Tibial nerve (tissue), 4 donors: ENCODE results near the gene TNFAIP2. TPM values are rescaled to one million over a fixed set of nuclear protein-coding genes. Genes with fewer than 3 reads are reported as not detected.

Experiments used
- DNase-seq, 2 donors: peaks; one replicate each; pipeline ENCODE4 v3.0.0-alpha.2; 2019; ENCODE audit warnings: low spot score in 2 of 2
- H3K27ac ChIP-seq, 4 donors: fragments of 200-600 bp; sonication (generic) in 3 of 4; one replicate each; pipeline ENCODE4 v1.5.1; 2017 to 2019; ENCODE audit warnings: mild to moderate bottlenecking in 1 of 4
- H3K27me3 ChIP-seq, 2 donors: fragments of 200-600 bp; sonication (generic) in 1 of 2; one replicate each; pipeline versions ENCODE4 v1.5.1 to v1.6.0; 2017 to 2019
- H3K36me3 ChIP-seq, 3 donors: fragments of 200-600 bp; sonication (generic); one replicate each; pipeline ENCODE4 v1.5.1; 2018 to 2019
- H3K4me1 ChIP-seq, 4 donors: fragments of 200-600 bp; sonication (generic) in 3 of 4; one replicate each; pipeline ENCODE4 v1.5.1; 2017 to 2019
- H3K4me3 ChIP-seq, 4 donors: fragments of 200-600 bp; sonication (generic) in 3 of 4; one replicate each; pipeline ENCODE4 v1.5.1; 2017 to 2019; ENCODE audit warnings: mild to moderate bottlenecking in 1 of 4, moderate library complexity in 1 of 4
- H3K9me3 ChIP-seq, 4 donors: fragments of 200-600 bp; sonication (generic) in 3 of 4; one replicate each; pipeline ENCODE4 v1.5.1; 2017 to 2019
- EP300 ChIP-seq, 2 donors: sonication (generic); formaldehyde crosslinking; IDR thresholded peaks; one replicate each; pipeline ENCODE4 v1.6.1; 2017; ENCODE audit warnings: antibody characterized with exemption in 2 of 2, mild to moderate bottlenecking in 1 of 2
- POLR2A ChIP-seq, 2 donors: fragments of 450-650 bp; IDR thresholded peaks; one replicate each; pipeline ENCODE4 v1.6.1; 2017; ENCODE audit warnings: antibody characterized with exemption in 2 of 2, mild to moderate bottlenecking in 2 of 2, moderate library complexity in 2 of 2
- WGBS, 2 donors: methylation state at CpG; one replicate each; pipeline ENCODE4 v1.1.5; 2018; 5-methylcytosine and 5-hydroxymethylcytosine counted together
- total RNA-seq, 4 donors: library from RNA; depleted of rRNA; stranded (reverse); fragments of >200 nt; gene quantifications; one replicate each; pipeline ENCODE4 v1.1.0, GENCODE V29; 2016
- TF ChIP-seq, protein P1 (sequence below), 5 experiments: fragments of 200-600 bp in 3 of 5; fragments of 450-650 bp in 2 of 5; sonication (generic) in 3 of 5; IDR thresholded peaks; one replicate each; pipeline ENCODE4 v1.5.1; 2016 to 2019; ENCODE audit warnings: antibody characterized with exemption in 5 of 5, mild to moderate bottlenecking in 3 of 5, moderate library complexity in 2 of 5

The TNFAIP2 gene
- total RNA-seq, 4 donors from 2014 or later, result 42.9 to 49.4 (median 47.8) TPM

DNA sequence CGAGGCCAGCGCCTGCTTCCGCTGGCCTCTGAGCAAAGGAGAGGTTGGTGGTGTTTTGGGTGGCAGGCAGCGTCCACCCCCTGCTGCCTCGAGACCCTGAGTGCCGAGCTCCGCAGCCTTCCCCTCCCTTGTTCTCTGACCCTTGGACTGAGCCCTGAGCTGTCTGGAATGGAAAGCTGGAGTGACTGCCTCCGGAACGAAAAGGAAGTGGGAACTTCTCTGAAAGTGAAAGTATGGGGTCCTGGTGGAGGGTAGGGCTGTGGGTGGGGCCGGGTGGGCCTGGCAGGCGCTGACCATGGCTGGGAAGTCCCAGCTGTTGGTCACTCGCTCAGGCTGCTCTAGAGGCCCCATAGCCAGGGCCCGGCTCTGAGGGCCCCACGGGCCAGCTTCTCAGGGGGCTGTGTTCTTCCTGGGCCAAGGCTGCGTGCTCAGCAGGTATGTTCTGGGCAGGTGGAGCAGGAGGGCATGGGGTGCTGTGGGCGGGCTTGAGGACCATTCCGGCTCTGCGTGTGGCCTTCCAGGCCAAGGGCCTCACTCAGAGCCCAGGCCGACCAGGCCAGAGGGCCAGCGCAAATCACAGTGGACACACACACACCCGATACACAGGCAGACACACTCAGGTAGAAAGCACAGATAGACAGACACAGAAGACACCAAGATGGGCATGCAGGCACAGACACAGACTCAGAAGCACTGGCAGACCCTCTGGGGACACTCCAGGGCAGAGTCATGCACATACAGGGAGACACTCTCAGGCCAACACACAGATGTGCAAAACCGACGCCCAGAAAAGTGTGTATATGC, 28.7 kb upstream of the TNFAIP2 start, which contains the start of gene EXOC3L4:
Gene EXOC3L4, plus strand, starts transcription at position 320 of the 804 bp plus-strand sequence. CDS start 5,495 bp downstream, outside the sequence.
- Histone ChIP-seq H3K27ac (peak within 1 kb of the TSS in 3 of 4 donors; percentile 70 to 84 (median 76)), H3K4me3 (peak within 1 kb of the TSS in 3 of 4 donors; percentile 1 to 29 (median 15)), H3K9me3 (peaks cover 0 to 3% (median 0%) of the 10 kb centered on the region in 4 donors), H3K27me3 (no peaks in the 10 kb centered on the region), H3K36me3 (no peaks in the 10 kb centered on the region), H3K4me1 (peaks cover 0 to 39% (median 11%) of the 10 kb centered on the region in 4 donors)
- DNase-seq, result no peak
- TF ChIP-seq, protein P1, sequence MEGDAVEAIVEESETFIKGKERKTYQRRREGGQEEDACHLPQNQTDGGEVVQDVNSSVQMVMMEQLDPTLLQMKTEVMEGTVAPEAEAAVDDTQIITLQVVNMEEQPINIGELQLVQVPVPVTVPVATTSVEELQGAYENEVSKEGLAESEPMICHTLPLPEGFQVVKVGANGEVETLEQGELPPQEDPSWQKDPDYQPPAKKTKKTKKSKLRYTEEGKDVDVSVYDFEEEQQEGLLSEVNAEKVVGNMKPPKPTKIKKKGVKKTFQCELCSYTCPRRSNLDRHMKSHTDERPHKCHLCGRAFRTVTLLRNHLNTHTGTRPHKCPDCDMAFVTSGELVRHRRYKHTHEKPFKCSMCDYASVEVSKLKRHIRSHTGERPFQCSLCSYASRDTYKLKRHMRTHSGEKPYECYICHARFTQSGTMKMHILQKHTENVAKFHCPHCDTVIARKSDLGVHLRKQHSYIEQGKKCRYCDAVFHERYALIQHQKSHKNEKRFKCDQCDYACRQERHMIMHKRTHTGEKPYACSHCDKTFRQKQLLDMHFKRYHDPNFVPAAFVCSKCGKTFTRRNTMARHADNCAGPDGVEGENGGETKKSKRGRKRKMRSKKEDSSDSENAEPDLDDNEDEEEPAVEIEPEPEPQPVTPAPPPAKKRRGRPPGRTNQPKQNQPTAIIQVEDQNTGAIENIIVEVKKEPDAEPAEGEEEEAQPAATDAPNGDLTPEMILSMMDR (IDR thresholded peaks at IDR 0.05), result no peak
- TF ChIP-seq EP300 (IDR thresholded peaks at IDR 0.05) (no peak), POLR2A (IDR thresholded peaks at IDR 0.05) (no peak)
- 47 to 59% methylated on average over 15 of the region's 23 CpGs for WGBS, 2 donors

DNA sequence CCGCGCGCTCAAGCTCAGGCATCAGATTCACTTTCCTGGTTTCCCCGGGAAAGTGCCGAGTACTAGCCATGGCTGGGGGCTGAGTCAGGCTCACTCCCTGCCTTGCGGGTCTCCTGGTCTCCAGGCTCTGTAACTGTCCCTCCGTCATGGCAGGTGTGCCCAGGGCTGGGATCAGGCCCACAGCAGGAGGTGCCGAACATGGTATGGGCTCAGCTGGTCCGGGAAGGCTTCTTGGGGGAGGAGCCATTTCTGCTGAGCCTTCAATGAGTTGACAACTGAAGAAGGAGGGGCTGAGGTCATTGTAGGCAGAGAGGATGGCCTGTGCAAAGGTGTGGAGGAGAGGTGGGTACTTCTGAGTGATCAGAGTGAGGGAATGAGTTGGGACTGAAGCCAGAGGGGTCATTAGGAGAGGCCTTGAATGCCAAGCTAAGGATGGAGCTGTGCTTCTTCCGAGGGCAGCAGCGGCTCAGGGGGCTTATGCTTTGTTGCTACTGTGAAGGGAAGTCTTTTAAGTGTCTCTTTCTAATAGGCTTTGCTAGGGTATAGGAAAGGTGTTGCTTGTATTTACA, 28.0 kb upstream of the TNFAIP2 start:
- no peak for DNase-seq
- Histone ChIP-seq H3K4me3 (peak overlapping the region in 1 of 4 donors; percentile 15), H3K27ac (peak overlapping the region in 2 of 4 donors; percentile 76 to 84)

DNA sequence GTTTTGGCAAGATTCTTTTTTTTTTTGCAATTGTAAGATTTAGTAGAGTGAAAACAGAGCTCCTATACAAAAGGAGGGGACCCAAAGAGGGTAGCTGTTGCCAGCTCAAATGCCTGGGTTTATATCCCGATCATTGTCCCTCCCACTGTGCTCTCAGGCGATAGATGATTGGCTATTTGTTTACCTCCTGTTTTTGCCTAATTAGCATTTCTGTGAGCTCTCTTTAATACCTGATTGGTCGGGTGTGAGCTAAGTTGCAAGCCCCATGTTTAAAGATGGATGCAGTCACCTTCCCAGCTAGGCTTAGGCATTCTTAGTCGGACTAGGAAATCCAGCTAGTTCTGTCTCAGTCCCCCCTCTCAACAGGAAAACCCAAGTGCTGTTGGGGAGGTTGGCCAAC, 26.9 kb upstream of the TNFAIP2 start:
- WGBS, 2 donors, result 41 to 57% methylated on average over 4 of the region's 4 CpGs
- Histone ChIP-seq H3K27me3 (peaks cover 0 to 9% of the 10 kb centered on the region in 2 donors), H3K9me3 (peaks cover 0 to 3% (median 0%) of the 10 kb centered on the region in 4 donors), H3K36me3 (no peaks in the 10 kb centered on the region), H3K27ac (no peak overlapping the region), H3K4me1 (peaks cover 0 to 35% (median 7%) of the 10 kb centered on the region in 4 donors), H3K4me3 (no peak overlapping the region)
- TF ChIP-seq POLR2A (IDR thresholded peaks at IDR 0.05) (no peak), EP300 (IDR thresholded peaks at IDR 0.05) (no peak)
- TF ChIP-seq, protein P1 (IDR thresholded peaks at IDR 0.05), result no peak
- no peak for DNase-seq

More for the DNA sequence above, 28.0 kb upstream of the TNFAIP2 start:
- TF ChIP-seq, protein P1 (IDR thresholded peaks at IDR 0.05), result no peak
- TF ChIP-seq POLR2A (IDR thresholded peaks at IDR 0.05), result no peak
- no peak for TF ChIP-seq EP300 (IDR thresholded peaks at IDR 0.05)
- Histone ChIP-seq H3K27me3 (no peaks in the 10 kb centered on the region), H3K4me1 (peaks cover 0 to 43% (median 11%) of the 10 kb centered on the region in 4 donors), H3K9me3 (peaks cover 0 to 3% (median 0%) of the 10 kb centered on the region in 4 donors), H3K36me3 (no peaks in the 10 kb centered on the region)
- 89 to 93% methylated on average over 11 of the region's 11 CpGs for WGBS, 2 donors

DNA sequence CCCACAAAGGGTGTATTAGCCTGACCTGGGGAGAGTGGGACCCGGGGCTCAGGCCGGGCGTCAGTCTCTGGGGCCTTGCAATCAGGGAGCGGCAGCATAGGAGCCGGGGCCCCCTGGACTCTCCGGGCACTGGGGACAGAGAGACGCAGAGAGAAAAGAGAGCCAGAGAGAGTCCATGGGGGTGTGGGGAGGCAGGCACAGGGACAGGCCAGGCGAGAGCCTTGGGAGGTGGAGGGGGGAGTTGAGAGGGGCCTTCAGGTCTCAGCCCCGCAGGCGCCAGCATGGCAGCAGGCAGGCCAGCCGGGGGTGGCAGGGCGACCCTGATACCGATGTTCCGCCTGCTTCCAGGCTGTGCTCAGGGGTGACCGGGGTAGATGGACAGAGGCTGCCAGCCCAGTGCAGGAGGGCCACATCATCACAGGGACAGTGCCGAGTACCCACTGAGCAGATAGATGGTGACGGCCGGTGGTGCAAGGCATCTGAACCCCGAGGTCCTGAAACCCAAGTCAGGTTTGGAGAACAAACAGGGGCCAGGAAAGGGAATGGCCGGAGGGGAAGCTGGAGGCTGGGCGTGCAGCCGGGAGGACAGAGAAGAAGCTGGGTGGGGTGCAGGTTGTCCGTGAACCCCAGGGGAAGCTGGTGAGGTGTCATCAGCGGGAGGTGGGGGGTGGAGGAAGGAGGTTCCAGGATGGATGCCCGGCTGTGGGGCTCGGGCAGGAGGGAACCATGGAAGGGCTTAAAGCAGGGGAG, 25.8 kb upstream of the TNFAIP2 start:
- 79 to 85% methylated on average over 25 to 26 of the region's 26 CpGs for WGBS, 2 donors
- Histone ChIP-seq H3K36me3 (no peaks in the 10 kb centered on the region), H3K4me3 (no peak overlapping the region), H3K4me1 (peaks cover 0 to 35% (median 8%) of the 10 kb centered on the region in 4 donors), H3K9me3 (peaks cover 0 to 3% (median 0%) of the 10 kb centered on the region in 4 donors), H3K27me3 (peaks cover 0 to 20% of the 10 kb centered on the region in 2 donors), H3K27ac (no peak overlapping the region)
- no peak for DNase-seq
- TF ChIP-seq POLR2A (IDR thresholded peaks at IDR 0.05), result no peak
- no peak for TF ChIP-seq EP300 (IDR thresholded peaks at IDR 0.05)
- TF ChIP-seq, protein P1 (IDR thresholded peaks at IDR 0.05), result no peak
